Activated naive CD8-positive, alpha-beta T cell treated with anti-CD3 and anti-CD28 coated beads for 36 hours (primary cell): ENCODE measurements around the gene LEO1. TPM values are rescaled to one million over a fixed set of nuclear protein-coding genes. Genes with fewer than 3 reads are reported as not detected.
A peak's percentile ranks its signal among the peaks of the same experiment; 100 is the strongest.
"Not testable (repeated sequence)": the region's sequence is repeated elsewhere in the genome, so short reads cannot be mapped to it uniquely, and the experiment has no call there.

Experiments used
- DNase-seq: peaks from one replicate; pipeline ENCODE4 v3.0.0; 2021
- H3K27ac Mint-ChIP-seq: one replicate; pipeline ENCODE4 v1.8.0; 2022; ENCODE audit warnings: mild to moderate bottlenecking, moderate library complexity, mixed read lengths
- H3K27me3 Mint-ChIP-seq: one replicate; pipeline ENCODE4 v1.8.0; 2022; ENCODE audit warnings: mild to moderate bottlenecking, mixed read lengths
- H3K36me3 Mint-ChIP-seq: one replicate; pipeline ENCODE4 v1.8.0; 2021; ENCODE audit warnings: mild to moderate bottlenecking, mixed read lengths
- H3K4me1 Mint-ChIP-seq: one replicate; pipeline ENCODE4 v1.8.0; 2021; ENCODE audit warnings: mixed read lengths
- H3K4me3 Mint-ChIP-seq: one replicate; pipeline ENCODE4 v1.8.0; 2022; ENCODE audit warnings: mild to moderate bottlenecking, moderate library complexity, mixed read lengths
- H3K9me3 Mint-ChIP-seq: one replicate; pipeline ENCODE4 v1.8.0; 2022; ENCODE audit warnings: mixed read lengths
- total RNA-seq, 2 experiments: library from RNA; stranded (reverse); gene quantifications; one replicate each; pipeline ENCODE4 v1.2.3, GENCODE V29; 2021

LEO1 gene
- total RNA-seq, 2 experiments from 2014 or later: 31.8 to 32.2 TPM

- H3K36me3 Mint-ChIP-seq: no peaks in the 10 kb centered on the region
- no peaks in the 10 kb centered on the region for H3K27me3 Mint-ChIP-seq
- no peak overlapping the region for H3K4me3 Mint-ChIP-seq
- no peaks in the 10 kb centered on the region for H3K9me3 Mint-ChIP-seq
- H3K4me1 Mint-ChIP-seq: peaks cover 45% of the 10 kb centered on the region
- H3K27ac Mint-ChIP-seq: peak overlapping the region; percentile 62
- DNase-seq: no peak
These were observed 37.3 kb upstream of the LEO1 start for GRCh38 chr15:52008698-52009434.

DNA sequence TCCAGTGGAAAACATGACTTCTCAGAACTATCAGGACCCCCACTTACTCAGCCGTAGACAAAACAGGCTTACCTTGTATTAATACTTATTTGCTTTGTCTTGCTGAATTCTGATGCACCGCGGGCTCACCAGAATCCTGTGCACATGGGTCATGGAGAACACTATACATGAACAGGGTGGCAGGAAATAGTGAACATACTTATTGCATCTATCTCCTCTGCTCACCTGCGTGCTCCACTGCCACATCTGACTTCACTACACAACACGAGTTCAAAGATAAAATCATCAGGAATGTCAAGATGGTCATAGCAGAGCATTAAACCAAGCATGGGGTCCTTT lies 36.8 kb upstream of the LEO1 start:
- H3K4me1 Mint-ChIP-seq: peaks cover 40% of the 10 kb centered on the region
- peak overlapping the region; percentile 62 for H3K27ac Mint-ChIP-seq
- H3K9me3 Mint-ChIP-seq: peaks cover under 1% of the 10 kb centered on the region
- no peak for DNase-seq
- H3K36me3 Mint-ChIP-seq: no peaks in the 10 kb centered on the region
- no peak overlapping the region for H3K4me3 Mint-ChIP-seq
- no peaks in the 10 kb centered on the region for H3K27me3 Mint-ChIP-seq

- peaks cover 36% of the 10 kb centered on the region for H3K4me1 Mint-ChIP-seq
- peak overlapping the region; percentile 29 for H3K27ac Mint-ChIP-seq
- peaks cover 4% of the 10 kb centered on the region for H3K9me3 Mint-ChIP-seq
- no peak for DNase-seq
- H3K36me3 Mint-ChIP-seq: no peaks in the 10 kb centered on the region
- no peaks in the 10 kb centered on the region for H3K27me3 Mint-ChIP-seq
- no peak overlapping the region for H3K4me3 Mint-ChIP-seq
These were observed 35.2 kb upstream of the LEO1 start for GRCh38 chr15:52006702-52007340.

- peak; percentile 18 for DNase-seq
- H3K27me3 Mint-ChIP-seq: no peaks in the 10 kb centered on the region
- peak overlapping the region; percentile 67 for H3K27ac Mint-ChIP-seq
- no peak overlapping the region for H3K4me3 Mint-ChIP-seq
- no peaks in the 10 kb centered on the region for H3K36me3 Mint-ChIP-seq
- H3K9me3 Mint-ChIP-seq: peaks cover 4% of the 10 kb centered on the region
- H3K4me1 Mint-ChIP-seq: peaks cover 33% of the 10 kb centered on the region
These were observed 34.4 kb upstream of the LEO1 start for GRCh38 chr15:52005748-52006701.

GRCh38 chr15:52004806-52005205 lies 33.2 kb upstream of the LEO1 start:
- peaks cover 33% of the 10 kb centered on the region for H3K4me1 Mint-ChIP-seq
- no peak for DNase-seq
- H3K27me3 Mint-ChIP-seq: no peaks in the 10 kb centered on the region
- no peak overlapping the region for H3K4me3 Mint-ChIP-seq
- H3K27ac Mint-ChIP-seq: no peak overlapping the region
- no peaks in the 10 kb centered on the region for H3K36me3 Mint-ChIP-seq
- H3K9me3 Mint-ChIP-seq: peaks cover 4% of the 10 kb centered on the region

- Mint-ChIP-seq H3K36me3 (no peaks in the 10 kb centered on the region), H3K4me3 (no peak overlapping the region), H3K27me3 (no peaks in the 10 kb centered on the region), H3K4me1 (peaks cover 27% of the 10 kb centered on the region), H3K9me3 (peaks cover 4% of the 10 kb centered on the region), H3K27ac (no peak overlapping the region)
- no peak for DNase-seq
These were observed 32.1 kb upstream of the LEO1 start for GRCh38 chr15:52003710-52004109.

- DNase-seq, H3K9me3 Mint-ChIP-seq, H3K27me3 Mint-ChIP-seq, H3K27ac Mint-ChIP-seq, H3K36me3 Mint-ChIP-seq, H3K4me3 Mint-ChIP-seq: not testable (repeated sequence)
- H3K4me1 Mint-ChIP-seq: peaks cover 22% of the 10 kb centered on the region
These were observed 31.5 kb upstream of the LEO1 start for GRCh38 chr15:52003089-52003488.

DNA sequence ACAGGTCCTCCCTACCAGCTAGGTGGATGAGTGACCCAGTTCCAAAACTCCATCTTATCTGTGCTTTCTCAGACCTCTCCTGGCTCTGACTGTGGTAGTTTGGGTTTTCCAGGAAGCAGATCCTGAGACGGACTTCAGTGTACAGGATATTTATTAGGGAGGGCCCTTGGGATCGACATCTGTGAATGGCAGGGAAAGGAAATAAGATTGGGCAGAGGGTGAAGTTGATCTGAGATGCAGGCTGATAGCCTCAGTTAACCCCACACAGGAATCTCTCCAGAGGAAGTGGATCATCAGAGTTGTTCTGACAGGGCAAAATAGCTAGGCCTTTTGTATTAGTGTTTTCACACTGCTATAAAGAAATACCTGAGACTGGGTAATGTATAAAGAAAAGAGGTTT lies 30.8 kb upstream of the LEO1 start:
- H3K27ac Mint-ChIP-seq: no peak overlapping the region
- no peaks in the 10 kb centered on the region for H3K36me3 Mint-ChIP-seq
- H3K9me3 Mint-ChIP-seq: peaks cover 4% of the 10 kb centered on the region
- H3K4me1 Mint-ChIP-seq: peaks cover 18% of the 10 kb centered on the region
- H3K27me3 Mint-ChIP-seq: no peaks in the 10 kb centered on the region
- DNase-seq: no peak
- no peak overlapping the region for H3K4me3 Mint-ChIP-seq

GRCh38 chr15:51992953-51993352 lies 21.4 kb upstream of the LEO1 start:
- H3K4me1 Mint-ChIP-seq: no peaks in the 10 kb centered on the region
- DNase-seq: no peak
- no peak overlapping the region for H3K4me3 Mint-ChIP-seq
- H3K36me3 Mint-ChIP-seq: no peaks in the 10 kb centered on the region
- H3K9me3 Mint-ChIP-seq: no peaks in the 10 kb centered on the region
- H3K27ac Mint-ChIP-seq: no peak overlapping the region
- no peaks in the 10 kb centered on the region for H3K27me3 Mint-ChIP-seq

DNA sequence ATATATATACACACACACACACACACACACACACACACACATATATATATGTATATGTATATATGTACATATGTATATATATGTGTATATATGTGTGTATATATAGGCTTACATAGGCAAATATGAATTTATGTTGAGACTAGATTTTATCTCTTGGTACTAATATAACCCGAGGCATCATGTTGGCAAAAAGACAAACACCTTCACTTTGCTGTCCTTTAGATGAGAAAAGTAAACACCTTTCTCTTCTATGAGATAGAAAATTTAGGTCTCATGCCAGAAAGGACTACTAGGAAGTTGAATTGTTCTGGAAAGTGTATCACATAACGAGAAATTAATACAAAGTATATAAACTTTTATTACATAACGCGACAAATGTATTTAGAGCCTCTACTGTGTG lies 19.6 kb upstream of the LEO1 start:
- no peak overlapping the region for H3K4me3 Mint-ChIP-seq
- H3K27ac Mint-ChIP-seq: no peak overlapping the region
- H3K9me3 Mint-ChIP-seq: no peaks in the 10 kb centered on the region
- no peaks in the 10 kb centered on the region for H3K27me3 Mint-ChIP-seq
- no peak for DNase-seq
- H3K36me3 Mint-ChIP-seq: no peaks in the 10 kb centered on the region
- H3K4me1 Mint-ChIP-seq: no peaks in the 10 kb centered on the region

DNA sequence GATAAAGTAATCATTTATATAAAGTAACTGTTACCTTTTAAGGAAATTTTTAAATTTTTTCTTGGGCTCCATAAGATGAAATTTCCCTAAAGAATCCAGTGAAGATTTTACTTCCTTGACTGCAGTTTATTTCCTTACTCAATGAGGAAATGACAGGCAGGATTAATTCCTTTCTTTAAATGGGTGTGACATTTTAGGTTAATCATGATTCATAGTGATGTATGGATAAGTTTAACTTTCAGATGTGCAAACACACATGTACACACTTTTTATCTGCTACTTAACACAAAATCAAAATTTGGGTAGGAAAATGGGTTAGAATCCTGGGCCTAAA lies 11.2 kb upstream of the LEO1 start:
- peaks cover 13% of the 10 kb centered on the region for H3K4me1 Mint-ChIP-seq
- H3K36me3 Mint-ChIP-seq: no peaks in the 10 kb centered on the region
- H3K27me3 Mint-ChIP-seq: no peaks in the 10 kb centered on the region
- H3K9me3 Mint-ChIP-seq: no peaks in the 10 kb centered on the region
- H3K27ac Mint-ChIP-seq: no peak overlapping the region
- DNase-seq: no peak
- H3K4me3 Mint-ChIP-seq: no peak overlapping the region

DNA sequence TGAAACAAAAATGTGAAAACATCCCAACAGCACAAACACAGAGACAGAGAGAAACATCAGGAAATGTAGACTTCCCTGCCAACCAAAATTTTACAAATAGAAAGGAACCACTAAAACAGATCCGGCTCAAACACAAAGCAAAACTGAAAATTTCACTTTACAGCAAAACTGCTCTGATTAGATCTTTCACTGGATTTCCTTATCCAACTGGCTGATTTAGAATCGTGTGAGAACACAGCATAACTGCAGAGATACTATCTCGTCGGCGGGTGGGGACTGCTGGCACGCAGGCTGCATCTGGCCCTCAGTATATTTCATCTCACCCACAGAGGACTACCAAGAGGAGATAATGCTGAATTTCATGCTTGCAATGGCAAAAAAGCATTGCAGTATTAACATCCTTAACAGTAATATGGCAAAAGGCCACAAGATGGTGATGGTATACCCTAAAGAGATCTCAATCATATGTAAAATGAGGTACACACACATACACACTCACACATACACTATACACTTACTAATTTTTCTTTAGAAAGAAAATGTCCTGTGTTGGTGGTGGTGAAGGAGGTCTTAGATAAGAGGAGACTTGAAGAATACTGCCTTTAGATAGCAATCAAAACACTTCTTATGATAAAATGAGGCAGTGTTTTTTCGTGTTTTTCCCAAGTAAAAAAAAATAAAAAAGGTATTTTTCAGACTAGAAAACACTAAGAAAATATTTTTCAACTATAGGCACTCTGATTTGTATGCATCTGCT lies 10.6 kb upstream of the LEO1 start:
- Mint-ChIP-seq H3K4me1 (peaks cover 13% of the 10 kb centered on the region), H3K27me3 (no peaks in the 10 kb centered on the region), H3K27ac (peak overlapping the region; percentile 86), H3K9me3 (no peaks in the 10 kb centered on the region), H3K36me3 (no peaks in the 10 kb centered on the region), H3K4me3 (peak overlapping the region; percentile 79)
- DNase-seq: peak; percentile 47

- Mint-ChIP-seq H3K9me3 (no peaks in the 10 kb centered on the region), H3K27ac (no peak overlapping the region)
These were observed 2.2 kb upstream of the LEO1 start for GRCh38 chr15:51973775-51974174.

DNA sequence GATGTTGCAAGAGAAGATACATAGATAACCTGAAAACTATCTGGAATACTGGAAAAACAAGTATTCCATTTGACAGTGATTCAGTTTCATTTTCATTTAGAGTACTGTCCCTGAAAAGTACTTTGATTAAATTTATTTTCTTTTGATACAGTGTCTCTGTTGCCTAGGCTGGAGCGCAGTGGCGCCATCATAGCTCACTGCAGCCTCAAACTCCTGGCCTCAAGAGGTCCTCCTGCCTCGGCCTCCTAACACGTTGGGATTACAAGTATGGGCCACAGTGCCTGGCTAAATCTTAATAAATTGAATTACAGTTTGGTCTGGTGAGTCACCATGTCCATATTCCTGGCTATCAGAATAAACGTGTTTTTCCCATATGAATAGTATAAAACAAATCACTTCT lies 1.6 kb upstream of the LEO1 start:
- no peak overlapping the region for H3K4me3 Mint-ChIP-seq
- peaks cover 4% of the 10 kb centered on the region for H3K27me3 Mint-ChIP-seq
- no peaks in the 10 kb centered on the region for H3K9me3 Mint-ChIP-seq
- no peak for DNase-seq
- no peak overlapping the region for H3K27ac Mint-ChIP-seq
- H3K36me3 Mint-ChIP-seq: peaks cover 12% of the 10 kb centered on the region
- peaks cover 16% of the 10 kb centered on the region for H3K4me1 Mint-ChIP-seq

More at GRCh38 chr15:51973775-51974174, 2.2 kb upstream of the LEO1 start:
- no peak for DNase-seq
- Mint-ChIP-seq H3K36me3 (peaks cover 8% of the 10 kb centered on the region), H3K27me3 (peaks cover 4% of the 10 kb centered on the region), H3K4me3 (no peak overlapping the region), H3K4me1 (peaks cover 16% of the 10 kb centered on the region)

DNA sequence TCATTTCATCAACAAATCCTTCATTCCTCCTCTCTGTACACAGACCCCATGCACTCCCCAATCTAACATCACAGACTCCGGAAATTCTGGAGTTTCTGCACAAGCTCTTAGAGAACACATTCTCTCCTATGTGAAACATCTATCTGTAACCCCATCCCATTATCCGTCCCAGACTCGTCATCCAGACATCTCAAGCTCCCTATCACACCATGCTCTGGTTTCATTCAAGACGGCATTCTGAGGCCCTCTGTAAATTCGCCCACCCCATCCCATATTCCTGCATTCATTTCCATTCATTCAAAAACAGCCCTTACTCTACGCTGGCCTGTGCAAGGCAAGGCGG lies 575 bp downstream of the LEO1 start:
- H3K36me3 Mint-ChIP-seq: peaks cover 30% of the 10 kb centered on the region
- peak overlapping the region; percentile 93 for H3K27ac Mint-ChIP-seq
- H3K4me1 Mint-ChIP-seq: peaks cover 21% of the 10 kb centered on the region
- no peak for DNase-seq
- H3K9me3 Mint-ChIP-seq: peaks cover 7% of the 10 kb centered on the region
- peaks cover 4% of the 10 kb centered on the region for H3K27me3 Mint-ChIP-seq
- H3K4me3 Mint-ChIP-seq: peak overlapping the region; percentile 96
